ENCODE data around the gene TRAPPC3.
"Not testable (repeated sequence)": the region's sequence is repeated elsewhere in the genome, so short reads cannot be mapped to it uniquely, and the experiment has no call there.

Gene TRAPPC3

DNA sequence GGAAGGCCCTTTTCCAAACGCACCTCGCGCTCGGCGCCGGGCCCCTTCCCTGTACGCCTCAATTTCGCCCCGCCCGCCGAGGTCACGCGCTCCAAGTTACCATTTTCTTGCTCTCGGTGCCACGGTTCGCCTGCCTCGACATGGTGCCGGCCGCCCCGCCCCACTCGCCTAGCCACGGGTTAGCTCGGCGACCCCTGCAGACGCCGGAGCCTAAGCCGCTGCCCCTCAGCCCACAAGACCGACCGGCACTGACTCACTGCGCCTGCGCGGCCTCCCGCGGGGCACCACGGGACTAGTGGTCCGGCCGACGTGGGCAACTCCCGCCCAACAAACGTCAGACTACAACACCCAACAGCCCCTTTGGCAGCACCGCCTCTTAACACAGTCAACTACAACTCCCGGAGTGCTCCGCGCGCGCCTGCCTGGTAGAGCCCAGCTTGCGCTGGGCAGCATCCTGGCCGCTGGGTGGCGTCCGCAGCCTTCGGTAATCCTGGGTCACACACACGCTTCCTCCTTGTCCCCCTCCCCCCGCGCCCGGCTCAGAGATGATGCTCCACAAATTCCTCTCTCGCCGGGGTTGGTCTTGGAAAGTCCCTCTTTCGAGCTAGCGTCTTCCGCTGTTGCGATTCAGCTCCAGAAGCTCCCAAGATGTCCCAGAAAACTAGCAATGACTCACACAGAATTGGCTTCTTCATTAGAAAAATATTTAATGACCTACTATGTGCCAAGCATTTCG is at the start of gene TRAPPC3:
TSS of gene TRAPPC3 (minus strand) at position 250 of the 736 bp plus-strand sequence. CDS start at position 142, 108 bp downstream.
- peak; percentile 100 for DNase-seq

DNA sequence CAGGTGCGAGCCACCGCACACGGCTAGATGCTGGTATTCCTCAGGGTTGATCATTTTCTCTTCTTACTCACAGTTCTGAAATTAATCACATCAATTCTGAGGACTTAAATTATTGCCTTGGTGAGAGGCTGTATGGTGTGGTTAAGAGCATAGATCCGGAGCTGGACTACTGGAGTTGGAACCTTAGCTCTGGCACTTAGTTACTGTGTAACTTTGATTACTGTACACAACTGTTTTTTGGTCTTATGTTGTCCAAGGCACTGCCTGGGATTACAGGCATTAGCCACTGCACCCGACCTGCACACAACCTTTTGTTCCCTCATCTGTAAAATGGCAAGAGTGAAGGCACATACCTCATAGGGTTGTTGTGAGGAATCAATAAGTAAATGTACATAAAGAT is 49.4 kb upstream of the TRAPPC3 start:
- no peak for DNase-seq

DNA sequence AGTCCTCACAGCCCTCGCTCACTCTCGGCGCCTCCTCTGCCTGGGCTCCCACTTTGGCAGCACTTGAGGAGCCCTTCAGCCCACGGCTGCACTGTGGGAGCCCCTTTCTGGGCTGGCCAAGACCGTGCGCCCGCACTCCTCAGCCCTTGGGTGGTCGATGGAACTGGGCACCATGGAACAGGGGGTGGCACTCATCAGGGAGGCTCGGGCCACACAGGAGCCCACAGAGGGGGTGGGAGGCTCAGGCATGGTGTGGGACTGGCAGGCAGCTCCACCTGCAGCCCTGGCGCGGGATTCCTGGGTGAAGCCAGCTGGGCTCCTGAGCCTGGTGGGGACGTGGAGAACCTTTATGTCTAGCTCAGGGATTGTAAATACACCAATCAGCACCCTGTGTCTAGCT is 47.5 kb upstream of the TRAPPC3 start:
- not testable (repeated sequence) for DNase-seq

DNA sequence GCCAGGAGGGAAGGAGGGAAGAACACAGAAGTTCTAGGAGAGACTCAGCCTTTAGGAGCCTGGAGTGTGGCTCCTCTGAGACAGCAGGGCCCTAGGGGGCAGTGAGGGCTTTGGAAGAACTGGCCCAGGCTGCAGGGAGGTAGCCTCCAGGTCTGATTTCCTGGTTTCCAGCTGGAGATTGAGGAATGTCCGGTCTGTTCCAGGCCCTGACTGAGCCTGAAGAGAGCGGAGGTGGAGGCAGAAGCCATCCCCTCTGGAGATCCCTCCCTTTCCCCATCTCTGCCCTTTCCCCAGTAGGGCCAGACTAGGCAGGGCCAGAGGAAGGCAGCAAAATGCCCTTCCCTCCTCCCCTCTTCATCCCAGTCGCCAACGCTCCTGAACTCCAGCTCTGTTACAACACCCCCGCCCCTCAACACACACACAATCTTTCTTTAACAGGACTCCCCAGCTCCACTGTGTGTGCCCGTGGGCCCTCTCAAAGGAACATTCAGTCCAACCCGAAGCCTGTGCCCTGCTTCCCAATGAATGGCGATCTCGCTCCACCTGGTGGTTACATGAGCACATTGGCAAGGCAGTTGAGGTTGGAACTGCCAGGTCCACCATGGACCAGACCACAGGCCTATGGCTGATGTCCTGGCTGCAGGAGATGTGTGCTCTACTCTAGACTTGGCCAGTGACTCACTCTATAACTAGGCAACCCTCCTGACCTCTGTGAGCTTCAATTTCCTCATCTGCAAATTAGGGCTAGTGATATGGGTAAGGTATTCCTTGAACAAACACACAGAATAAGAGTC is 38.7 kb upstream of the TRAPPC3 start:
- peak; percentile 83 for DNase-seq

DNA sequence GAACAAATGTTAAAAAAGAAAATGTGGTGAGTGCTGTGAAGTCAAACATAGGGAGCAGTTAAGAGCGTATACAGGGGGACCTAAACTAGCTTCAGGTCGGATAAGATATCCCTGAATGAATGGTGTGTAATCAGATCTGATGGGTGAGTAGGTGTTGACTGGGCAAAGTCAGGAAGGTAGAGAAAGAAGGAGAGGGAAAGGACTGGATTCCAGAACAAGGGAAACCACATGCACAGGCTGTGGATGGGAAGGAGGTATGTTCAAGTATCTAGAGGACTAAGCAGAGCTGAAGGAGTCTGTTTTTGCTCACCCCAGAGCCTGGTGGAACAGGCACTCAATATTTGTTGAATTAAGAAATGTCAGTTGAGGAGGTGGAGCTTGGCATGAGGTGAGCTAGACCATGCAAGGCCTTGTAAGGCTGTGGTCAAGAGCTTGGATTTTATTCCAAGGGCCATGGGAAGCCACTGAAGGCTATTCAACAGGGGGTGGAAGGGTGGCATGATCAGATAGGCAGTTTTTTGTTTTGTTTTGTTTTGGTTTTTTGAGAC is 34.1 kb upstream of the TRAPPC3 start:
- no peak for DNase-seq

DNA sequence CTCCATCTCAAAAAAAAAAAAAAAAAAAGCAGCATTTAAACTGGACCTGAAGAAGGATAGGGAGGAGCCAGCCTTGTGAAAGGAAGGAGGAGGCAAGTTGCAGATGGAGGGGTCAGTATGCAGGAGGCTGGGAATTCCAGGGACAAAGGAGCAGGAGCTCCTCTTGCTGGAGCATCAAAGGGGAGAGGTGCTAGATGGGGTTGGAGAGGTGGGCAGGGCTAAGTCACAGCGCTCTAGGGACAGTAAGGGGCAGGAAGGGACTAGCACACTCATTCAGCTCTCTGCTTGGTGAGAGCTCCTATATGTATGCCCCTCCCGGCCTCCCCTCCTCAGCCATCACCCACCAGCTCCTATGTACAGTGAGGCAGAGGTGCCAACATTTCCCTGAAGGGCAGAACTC is 33.4 kb upstream of the TRAPPC3 start:
- peak; percentile 9 for DNase-seq

DNA sequence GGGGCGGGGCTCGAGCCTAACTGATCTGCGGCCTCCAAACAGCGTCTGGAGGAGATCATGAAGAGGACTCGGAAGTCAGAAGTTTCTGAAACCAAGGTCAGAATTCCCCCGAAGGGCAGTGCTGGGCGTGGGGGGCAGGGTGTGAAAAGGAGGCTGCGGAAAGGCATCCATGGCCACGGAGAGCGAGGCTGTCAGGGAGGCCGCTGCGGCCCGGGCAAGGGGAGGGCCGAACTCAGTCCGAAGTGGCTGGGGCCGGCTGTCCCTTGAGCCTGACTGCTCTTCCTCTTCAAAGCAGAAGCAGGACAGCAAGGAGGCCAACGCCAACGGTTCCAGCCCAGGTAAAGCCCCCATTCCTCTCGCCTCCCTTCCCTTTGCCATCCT is 29.9 kb upstream of the TRAPPC3 start:
- DNase-seq = no peak

DNA sequence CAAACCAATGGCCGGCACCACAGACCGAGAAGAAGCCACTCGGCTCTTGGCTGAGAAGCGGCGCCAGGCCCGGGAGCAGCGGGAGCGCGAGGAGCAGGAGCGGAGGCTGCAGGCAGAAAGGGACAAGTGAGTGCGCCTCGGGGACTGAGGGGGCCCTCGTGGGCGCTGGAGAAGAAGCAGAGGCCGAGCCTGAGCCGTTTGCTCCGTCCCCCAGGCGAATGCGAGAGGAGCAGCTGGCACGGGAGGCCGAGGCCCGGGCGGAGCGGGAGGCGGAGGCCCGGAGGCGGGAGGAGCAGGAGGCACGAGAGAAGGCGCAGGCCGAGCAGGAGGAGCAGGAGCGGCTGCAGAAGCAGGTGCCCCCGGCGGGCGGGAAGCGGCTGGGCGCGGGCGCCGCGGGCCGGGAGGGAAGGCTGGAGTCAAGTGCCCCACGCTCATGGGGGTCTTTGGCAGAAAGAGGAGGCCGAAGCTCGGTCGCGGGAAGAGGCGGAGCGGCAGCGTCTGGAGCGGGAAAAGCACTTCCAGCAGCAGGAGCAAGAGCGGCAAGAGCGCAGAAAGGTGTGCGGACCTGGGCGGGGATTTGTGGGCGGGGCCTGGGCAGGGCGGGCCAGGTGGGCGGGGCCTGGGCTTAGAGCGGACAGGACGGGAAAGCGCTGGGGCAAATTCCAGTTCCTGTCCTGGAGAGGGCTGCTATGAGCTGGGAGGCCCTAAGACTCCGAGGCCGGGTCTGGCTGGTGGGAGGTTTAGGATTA is 29.4 kb upstream of the TRAPPC3 start:
- no peak for DNase-seq

DNA sequence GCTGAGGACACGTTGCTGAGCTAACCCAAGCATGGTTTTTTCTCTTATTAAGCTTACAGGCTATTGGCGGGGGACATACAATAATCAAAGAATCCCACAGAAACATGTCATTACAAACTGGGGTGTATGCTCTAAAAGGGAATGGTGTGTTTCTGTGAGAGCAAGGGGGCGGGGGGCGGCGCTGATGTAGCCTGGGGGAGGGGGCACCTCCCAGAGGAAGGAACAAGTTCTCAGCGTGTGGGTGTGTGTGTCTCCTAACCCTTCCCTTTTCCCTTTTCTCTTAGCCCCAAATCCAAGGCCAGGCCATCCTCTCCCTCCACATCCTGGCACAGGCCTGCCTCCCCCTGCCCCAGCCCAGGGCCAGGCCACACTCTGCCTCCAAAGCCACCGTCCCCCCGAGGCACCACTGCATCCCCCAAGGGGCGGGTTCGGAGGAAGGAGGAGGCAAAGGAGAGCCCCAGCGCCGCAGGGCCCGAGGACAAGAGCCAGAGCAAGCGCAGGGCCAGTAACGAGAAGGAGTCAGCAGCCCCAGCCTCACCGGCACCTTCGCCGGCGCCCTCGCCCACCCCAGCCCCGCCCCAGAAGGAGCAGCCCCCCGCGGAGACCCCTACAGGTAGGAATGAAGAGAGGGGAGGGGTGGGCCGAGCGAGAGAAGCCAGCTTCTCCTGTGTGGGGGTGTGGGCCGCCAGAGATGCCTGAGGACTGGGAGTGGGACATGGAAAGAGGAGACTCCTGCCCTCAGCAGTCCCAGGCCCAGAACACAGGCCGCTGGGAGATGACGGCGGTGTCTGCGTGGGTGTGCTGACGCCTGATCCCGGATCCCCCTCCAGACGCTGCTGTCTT is 28.5 kb upstream of the TRAPPC3 start:
- DNase-seq = no peak

DNA sequence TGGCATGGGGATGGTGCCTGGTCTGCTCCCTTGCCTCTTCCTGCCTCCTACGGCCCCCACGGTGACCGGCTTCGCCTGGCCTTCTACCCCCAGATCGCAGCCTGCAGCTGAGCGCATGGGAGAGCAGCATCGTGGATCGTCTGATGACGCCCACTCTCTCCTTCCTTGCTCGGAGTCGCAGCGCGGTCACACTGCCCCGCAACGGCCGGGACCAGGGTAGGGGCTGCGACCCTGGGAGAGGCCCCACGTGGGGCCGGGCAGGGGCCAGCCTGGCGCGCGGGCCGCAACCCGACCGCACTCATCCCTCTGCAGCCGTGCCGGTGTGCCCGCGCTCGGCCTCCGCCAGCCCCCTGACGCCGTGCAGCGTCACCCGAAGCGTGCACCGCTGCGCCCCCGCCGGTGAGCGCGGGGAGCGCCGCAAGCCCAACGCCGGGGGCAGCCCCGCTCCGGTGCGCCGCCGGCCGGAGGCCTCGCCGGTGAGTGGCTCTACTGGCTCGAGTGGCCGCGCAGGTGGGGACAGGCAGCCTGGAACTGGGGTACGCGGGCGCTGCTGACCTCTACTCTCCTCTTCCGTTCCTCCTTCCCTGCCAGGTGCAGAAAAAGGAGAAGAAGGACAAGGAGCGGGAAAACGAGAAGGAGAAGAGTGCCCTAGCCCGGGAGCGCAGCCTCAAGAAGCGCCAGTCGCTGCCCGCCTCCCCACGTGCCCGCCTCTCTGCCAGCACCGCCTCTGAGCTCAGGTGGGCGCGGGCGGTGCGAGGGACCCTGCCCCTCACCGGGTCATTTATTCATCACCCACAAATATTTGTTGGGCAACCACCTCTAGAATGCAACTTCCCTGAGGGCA is 27.0 kb upstream of the TRAPPC3 start:
- DNase-seq = no peak

DNA sequence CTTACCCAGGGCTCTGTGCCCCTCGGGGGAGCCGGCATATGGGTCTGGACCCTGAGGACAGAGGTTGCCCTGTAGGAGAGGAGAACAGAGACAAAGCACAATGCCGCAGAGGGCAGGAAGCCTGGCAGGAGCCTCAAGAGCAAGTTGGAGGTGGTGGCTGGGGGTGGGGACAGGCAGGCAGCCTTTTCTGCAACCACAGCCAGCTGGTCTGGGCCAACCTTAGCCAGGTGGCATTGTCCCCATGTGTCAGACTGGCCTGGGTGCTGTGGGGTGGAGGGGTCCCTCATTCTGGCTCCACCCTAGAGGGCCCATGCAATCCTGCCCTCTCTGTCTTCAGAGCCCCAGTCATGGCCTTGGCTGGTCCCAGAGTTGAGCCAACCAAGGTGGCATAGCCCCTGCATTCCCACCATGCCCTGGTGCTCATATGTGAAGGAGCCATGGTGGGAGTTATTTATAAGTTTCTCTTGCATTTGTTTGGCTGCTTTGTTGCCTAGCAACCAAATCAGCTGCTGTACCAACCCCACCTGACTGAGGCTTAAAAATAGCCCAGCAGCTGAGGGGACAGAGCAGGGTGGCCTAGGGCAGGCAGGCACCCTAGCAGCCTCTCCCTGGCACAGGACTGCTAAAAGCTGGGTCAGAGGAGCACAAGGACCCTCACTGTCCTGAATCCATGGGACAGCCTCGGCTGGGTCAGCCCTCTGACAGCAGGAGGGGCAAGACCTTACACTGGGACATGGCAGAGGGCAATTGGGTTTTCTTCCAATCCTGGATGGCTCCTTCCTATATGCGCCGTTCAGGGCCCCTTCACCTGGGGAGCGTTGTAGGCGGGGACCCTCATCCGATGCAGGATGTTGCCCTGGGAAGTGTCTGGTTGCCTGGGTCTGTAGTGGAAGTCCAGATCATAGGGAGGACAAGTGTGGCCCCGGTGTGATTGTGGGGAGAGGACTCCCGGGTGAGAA is 26.1 kb upstream of the TRAPPC3 start:
- DNase-seq = no peak

DNA sequence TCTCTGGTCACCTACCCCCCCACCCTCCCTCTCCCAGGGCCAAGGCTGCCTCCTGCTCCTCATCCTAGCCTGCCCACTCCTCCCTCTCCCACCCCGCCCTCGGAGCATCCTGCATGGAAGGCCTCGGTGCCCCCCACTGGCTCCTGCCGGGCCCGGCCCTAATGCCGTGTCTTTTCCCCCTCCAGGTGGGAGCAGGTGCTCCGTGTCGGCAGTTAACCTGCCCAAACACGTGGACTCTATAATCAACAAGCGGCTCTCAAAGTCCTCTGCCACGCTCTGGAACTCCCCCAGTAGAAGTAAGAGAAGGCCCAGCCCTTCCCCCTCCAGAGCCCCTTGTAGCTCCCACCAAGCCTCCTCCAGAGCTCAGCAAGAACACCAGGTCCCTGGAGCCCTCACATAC is 25.4 kb upstream of the TRAPPC3 start:
- peak; percentile 57 for DNase-seq

DNA sequence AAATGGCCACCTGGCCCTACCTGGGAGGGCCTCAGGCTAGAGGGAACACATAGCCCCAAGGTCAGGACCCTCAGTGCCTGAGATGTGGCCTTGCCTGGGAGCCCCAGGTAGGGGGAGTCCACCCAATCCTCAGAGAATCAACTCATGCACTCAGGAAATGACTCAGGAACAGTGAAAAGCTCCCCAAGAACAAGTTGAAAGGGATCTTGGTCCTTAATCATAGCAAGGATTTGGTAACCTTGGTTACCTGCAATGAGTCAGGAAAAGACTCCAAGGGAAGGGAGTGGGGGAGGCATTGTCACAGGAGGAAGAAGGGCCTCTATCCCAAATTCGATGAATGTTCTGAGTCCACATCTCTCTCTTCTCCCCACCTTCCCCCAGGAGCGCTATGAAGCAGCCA is 23.7 kb upstream of the TRAPPC3 start:
- no peak for DNase-seq

DNA sequence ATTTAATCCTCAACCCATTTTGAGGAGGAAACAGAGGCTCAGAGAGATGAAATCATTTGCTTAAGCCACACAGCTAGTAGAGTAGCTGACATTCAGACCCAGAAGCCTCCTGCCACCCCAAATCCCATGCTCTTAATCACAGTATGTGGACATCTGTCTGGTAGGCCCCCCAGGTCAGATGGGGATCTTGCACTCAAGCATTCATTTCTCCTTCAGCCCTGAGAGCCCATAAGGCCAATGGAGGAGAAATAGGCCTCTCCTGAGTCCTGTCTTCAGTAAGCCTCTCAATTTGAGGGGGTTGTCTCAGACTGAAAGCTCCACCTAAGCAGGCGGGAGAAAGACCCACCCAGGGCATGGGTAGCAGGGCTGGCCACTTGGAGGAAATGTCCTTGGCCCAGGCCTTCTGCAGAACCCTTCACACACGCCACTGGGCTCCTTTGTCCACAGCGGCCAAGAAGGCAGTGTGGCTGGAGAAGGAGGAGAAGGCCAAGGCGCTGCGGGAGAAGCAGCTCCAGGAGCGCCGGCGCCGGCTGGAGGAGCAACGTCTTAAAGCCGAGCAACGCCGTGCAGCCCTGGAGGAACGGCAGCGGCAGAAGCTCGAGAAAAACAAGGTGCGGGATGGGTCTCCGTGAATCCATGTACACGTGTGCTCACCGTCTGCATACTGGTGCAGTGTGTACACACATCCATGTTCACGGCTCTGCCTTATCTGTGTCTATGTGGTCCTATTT is 22.9 kb upstream of the TRAPPC3 start:
- DNase-seq = no peak

DNA sequence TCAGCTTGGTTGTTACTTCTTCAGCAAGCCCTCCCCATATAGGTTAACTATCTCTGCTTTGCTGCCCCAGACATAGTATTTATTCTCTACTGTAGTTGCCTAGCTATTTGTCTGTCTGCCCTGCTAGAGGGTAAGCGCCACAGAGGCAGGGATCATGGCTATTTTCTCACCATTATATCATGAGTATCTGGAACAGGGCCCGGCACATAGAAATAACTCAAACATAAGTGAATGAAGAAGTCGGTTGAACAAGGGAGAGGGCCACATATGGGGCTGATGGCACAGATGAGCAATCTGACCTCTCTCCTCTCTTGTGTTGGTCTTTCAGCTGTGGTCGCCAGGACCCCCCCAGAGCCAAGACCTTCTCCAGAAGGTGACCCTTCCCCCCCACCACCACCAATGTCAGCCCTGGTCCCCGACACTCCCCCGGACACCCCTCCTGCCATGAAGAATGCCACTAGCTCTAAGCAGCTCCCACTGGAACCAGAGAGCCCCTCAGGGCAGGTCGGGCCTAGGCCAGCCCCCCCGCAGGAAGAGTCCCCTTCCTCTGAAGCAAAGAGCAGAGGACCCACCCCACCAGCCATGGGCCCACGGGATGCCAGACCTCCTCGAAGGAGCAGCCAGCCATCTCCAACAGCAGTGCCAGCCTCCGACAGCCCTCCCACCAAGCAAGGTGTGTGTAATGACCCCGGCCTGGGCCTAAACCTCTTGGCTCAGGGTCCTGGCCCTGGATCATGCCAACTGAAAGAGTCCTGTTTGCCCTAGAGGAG is 21.5 kb upstream of the TRAPPC3 start:
- no peak for DNase-seq

DNA sequence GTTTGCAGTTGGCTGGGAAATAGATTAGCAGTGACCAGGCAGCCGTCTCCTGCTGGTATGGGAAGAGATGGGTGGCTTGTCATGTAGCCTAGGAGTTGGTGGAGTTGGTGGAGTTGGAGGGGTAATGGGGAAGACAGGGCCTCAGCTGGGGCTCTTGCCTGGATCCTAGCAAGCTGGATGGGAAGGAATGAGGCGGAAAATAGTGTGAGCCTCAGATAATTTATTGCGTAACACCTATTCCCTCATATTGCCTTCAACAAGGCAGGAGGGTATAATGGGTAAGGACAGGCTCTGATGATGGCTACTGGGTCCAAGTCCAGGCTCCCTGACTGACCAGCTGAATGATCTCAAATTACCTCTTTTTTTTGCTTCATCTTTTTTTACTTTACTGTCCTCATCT is 19.2 kb upstream of the TRAPPC3 start:
- DNase-seq = no peak

DNA sequence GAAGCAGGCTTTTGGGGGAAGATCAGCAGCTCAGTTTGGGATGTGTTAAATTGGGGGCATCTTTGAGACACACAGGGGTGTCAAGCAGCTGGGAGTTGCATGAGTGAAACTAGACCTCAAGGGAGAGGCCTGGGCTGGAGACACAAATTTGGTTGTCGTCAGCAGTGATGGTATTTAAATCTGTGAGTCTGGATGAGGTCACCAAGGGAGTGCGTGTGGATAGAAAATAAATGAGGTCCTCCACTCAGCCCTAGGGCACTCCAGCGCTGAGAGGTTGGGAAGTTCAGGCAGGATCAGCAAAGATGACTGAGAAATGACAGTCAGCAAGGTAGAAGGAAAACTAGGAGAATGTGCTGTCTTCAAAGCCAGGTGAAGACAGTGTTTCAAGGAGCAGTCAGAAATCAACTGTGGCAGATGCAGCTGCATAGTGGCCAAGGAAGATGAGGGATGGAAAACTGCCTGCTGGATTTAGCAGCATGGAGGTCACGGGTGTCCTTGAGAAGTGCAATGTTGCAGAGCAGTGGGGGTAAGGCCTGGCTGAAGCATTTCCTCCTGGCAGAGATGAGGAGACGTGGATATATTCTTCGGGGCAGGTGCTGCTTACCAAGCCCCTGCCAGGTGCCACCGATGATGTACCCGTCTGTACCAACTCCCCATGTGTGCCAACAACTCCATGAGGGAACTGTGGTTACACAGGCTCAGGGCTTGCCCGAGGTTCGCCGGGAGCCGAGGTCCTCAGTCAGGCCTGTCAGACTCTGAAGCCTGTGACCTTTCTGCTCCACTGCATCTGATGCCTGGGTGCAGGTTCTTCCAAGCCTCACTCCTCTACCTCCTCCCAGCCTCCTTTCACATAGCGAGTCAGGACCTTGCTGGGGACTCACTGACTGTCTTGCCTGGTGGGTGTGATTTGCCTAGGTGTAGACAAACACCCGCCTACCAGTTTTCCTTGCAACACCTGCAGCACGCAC is 17.9 kb upstream of the TRAPPC3 start:
- DNase-seq = no peak

All from COR-L47 (cell line).